HG03108 (cell line): ENCODE results near the gene FLRT3.

Experiments used
- ATAC-seq: cut with Tn5 transposase; IDR thresholded peaks from one replicate; pipeline ENCODE4 v1.9.1; 2021; ENCODE audit warnings: moderate library complexity; ENCODE audit not compliant: unreplicated experiment

The FLRT3 gene

GRCh38 chr20:14331646-14332045, 5.8 kb downstream of the FLRT3 start:
- ATAC-seq, result no peak

GRCh38 chr20:14319704-14320103, 17.7 kb downstream of the FLRT3 start:
- no peak for ATAC-seq

- no peak for ATAC-seq
Measured at GRCh38 chr20:14313341-14314020, 23.9 kb downstream of the FLRT3 start.

GRCh38 chr20:14312001-14312400, 25.4 kb downstream of the FLRT3 start:
- ATAC-seq, result no peak

GRCh38 chr20:14310977-14311627, 26.3 kb downstream of the FLRT3 start:
- no peak for ATAC-seq

- no peak for ATAC-seq
Measured at GRCh38 chr20:14307956-14308355, 29.5 kb downstream of the FLRT3 start.

- ATAC-seq, result no peak
Measured at GRCh38 chr20:14304472-14304871, 32.9 kb downstream of the FLRT3 start.

GRCh38 chr20:14303651-14304050, 33.8 kb downstream of the FLRT3 start:
- ATAC-seq, result no peak

GRCh38 chr20:14303106-14303505, 34.3 kb downstream of the FLRT3 start:
- no peak for ATAC-seq

GRCh38 chr20:14299831-14300230, 37.6 kb downstream of the FLRT3 start:
- no peak for ATAC-seq

GRCh38 chr20:14295770-14296309, 41.6 kb downstream of the FLRT3 start:
- no peak for ATAC-seq

GRCh38 chr20:14295238-14295637, 42.2 kb downstream of the FLRT3 start:
- ATAC-seq, result peak; percentile 88

- no peak for ATAC-seq
Measured at GRCh38 chr20:14291502-14291901, 45.9 kb downstream of the FLRT3 start.

- ATAC-seq, result no peak
Measured at GRCh38 chr20:14288341-14289330, 48.8 kb downstream of the FLRT3 start.

GRCh38 chr20:14284443-14284842, 53.0 kb downstream of the FLRT3 start:
- ATAC-seq, result no peak

GRCh38 chr20:14282140-14282539, 55.3 kb downstream of the FLRT3 start:
- no peak for ATAC-seq
